ENCODE data around the gene PLAA. TPM values are rescaled to one million over a fixed set of nuclear protein-coding genes. Genes with fewer than 3 reads are reported as not detected.
A peak's percentile ranks its signal among the peaks of the same experiment; 100 is the strongest.
"Not testable (repeated sequence)": the region's sequence is repeated elsewhere in the genome, so short reads cannot be mapped to it uniquely, and the experiment has no call there.

Gene PLAA
- total RNA-seq, 4 donors from 2014 or later = 27.4 to 31.5 (median 29.5) TPM

DNA sequence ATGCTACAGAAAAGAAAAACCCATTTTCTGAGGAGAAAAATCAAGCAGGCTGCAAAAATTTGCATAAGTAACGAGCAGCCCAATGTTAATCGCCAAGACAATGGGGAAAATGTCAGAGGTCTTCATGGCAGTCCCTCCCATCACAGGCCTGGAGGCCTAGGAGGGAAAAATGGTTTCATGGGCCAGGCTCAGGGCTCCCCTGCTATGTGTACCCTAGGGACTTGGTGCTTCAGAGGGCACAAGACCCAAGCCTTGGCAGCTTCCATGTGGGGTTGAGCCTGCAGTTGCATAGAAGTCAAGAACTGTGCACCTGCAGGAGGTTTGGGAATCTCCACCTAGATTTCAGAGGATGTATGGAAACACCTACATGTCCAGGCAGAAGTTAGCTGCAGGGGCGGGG, 64.9 kb downstream of the PLAA start:
- no peak overlapping the region for H3K4me3 ChIP-seq
- no peaks in the 10 kb centered on the region for H3K4me1 ChIP-seq
- peaks cover 4% of the 10 kb centered on the region for H3K9me3 ChIP-seq
- DNase-seq (ENCODE audit: low spot score in 2 of 2) = no peak
- no peak overlapping the region for H3K27ac ChIP-seq
- WGBS = 89% methylated on average over 2 of the region's 3 CpGs
- no peaks in the 10 kb centered on the region for H3K27me3 ChIP-seq
- TF ChIP-seq, protein P1, sequence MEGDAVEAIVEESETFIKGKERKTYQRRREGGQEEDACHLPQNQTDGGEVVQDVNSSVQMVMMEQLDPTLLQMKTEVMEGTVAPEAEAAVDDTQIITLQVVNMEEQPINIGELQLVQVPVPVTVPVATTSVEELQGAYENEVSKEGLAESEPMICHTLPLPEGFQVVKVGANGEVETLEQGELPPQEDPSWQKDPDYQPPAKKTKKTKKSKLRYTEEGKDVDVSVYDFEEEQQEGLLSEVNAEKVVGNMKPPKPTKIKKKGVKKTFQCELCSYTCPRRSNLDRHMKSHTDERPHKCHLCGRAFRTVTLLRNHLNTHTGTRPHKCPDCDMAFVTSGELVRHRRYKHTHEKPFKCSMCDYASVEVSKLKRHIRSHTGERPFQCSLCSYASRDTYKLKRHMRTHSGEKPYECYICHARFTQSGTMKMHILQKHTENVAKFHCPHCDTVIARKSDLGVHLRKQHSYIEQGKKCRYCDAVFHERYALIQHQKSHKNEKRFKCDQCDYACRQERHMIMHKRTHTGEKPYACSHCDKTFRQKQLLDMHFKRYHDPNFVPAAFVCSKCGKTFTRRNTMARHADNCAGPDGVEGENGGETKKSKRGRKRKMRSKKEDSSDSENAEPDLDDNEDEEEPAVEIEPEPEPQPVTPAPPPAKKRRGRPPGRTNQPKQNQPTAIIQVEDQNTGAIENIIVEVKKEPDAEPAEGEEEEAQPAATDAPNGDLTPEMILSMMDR (IDR thresholded peaks at IDR 0.05) = no peak
- TF ChIP-seq POLR2AphosphoS5 (IDR thresholded peaks at IDR 0.05) = no peak
- peaks cover 40% of the 10 kb centered on the region for H3K36me3 ChIP-seq

DNA sequence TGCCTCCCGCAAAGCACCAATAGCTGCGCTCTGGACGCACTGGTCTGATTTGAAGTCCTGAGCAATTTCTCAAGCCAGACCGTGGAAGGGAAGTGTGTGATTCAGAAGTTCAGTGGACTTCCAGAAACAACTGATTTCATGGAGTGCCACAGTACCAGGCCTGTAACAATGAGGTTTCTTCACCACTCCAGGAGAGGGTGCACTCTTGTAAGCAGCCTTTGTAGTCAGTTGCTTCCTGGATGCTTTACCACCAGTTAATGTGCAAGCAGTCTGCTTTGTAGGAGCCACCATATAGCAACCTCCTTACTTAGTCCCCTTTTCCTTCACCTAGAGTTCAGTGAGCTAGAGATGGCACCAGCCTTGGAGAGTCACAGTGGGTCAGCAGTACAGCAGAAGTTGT, 66.8 kb downstream of the PLAA start:
- TF ChIP-seq POLR2AphosphoS5 (IDR thresholded peaks at IDR 0.05) (no peak), POLR2A (IDR thresholded peaks at IDR 0.05) (no peak), EP300 (IDR thresholded peaks at IDR 0.05) (no peak)
- TF ChIP-seq, protein P1 (IDR thresholded peaks at IDR 0.05) = no peak

DNA sequence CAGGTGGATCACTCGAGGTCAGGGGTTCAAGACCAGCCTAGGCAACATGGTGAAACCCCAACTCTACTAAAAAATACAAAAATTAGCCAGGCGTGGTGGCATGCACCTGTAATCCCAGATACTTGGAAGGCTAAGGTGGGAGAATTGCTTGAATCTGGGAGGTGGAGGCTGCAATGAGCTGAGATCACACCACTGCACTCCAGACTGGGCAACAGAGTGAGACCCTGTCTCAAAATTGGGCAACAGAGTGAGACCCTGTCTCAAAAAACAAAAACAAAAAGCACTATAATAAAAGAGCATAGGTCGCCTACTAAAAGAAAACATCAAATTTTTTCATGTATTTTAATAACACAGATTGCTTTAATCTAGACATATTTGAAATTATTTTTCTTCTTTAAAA, 71.9 kb downstream of the PLAA start:
- H3K27ac ChIP-seq; H3K4me3 ChIP-seq; H3K9me3 ChIP-seq; DNase-seq (ENCODE audit: low spot score in 2 of 2); H3K27me3 ChIP-seq; H3K4me1 ChIP-seq: not testable (repeated sequence)
- peaks cover 17% of the 10 kb centered on the region for H3K36me3 ChIP-seq
- WGBS = 98% methylated on average over 3 of the region's 3 CpGs

More for the DNA sequence above, 66.8 kb downstream of the PLAA start:
- no peak for DNase-seq (ENCODE audit: low spot score in 2 of 2)
- H3K4me1 ChIP-seq = no peaks in the 10 kb centered on the region
- no peak overlapping the region for H3K27ac ChIP-seq
- 98% methylated on average over 4 of the region's 4 CpGs for WGBS
- H3K36me3 ChIP-seq = peaks cover 40% of the 10 kb centered on the region
- peaks cover 4% of the 10 kb centered on the region for H3K9me3 ChIP-seq
- H3K27me3 ChIP-seq = no peaks in the 10 kb centered on the region
- no peak overlapping the region for H3K4me3 ChIP-seq

DNA sequence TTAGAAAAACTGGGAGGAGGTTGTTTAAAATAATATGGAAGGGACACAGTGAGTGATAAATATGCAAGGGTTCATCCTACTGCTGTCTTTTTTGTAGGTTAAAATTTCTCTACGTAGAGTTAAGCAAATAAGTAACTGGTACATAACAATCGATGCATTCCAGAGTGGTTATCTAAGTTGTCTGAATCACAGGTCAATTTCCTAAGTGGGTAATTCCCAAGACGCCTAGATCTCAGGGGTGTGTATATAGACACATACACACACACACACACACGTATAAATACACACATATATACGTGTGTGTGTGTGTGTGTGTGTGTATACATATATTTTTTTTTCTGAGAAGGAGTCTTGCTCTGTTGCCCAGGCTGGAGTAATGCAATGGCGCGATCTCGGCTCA, 76.8 kb downstream of the PLAA start:
- no peak overlapping the region for H3K4me3 ChIP-seq
- H3K36me3 ChIP-seq = peaks cover 21% of the 10 kb centered on the region
- no peak overlapping the region for H3K27ac ChIP-seq
- TF ChIP-seq POLR2AphosphoS5 (IDR thresholded peaks at IDR 0.05) (no peak), POLR2A (IDR thresholded peaks at IDR 0.05) (no peak), EP300 (IDR thresholded peaks at IDR 0.05) (no peak)
- TF ChIP-seq, protein P1 (IDR thresholded peaks at IDR 0.05) = no peak
- no peaks in the 10 kb centered on the region for H3K4me1 ChIP-seq
- DNase-seq (ENCODE audit: low spot score in 2 of 2) = no peak
- H3K9me3 ChIP-seq = no peaks in the 10 kb centered on the region
- 86% methylated on average over 8 of the region's 8 CpGs for WGBS
- H3K27me3 ChIP-seq = no peaks in the 10 kb centered on the region

DNA sequence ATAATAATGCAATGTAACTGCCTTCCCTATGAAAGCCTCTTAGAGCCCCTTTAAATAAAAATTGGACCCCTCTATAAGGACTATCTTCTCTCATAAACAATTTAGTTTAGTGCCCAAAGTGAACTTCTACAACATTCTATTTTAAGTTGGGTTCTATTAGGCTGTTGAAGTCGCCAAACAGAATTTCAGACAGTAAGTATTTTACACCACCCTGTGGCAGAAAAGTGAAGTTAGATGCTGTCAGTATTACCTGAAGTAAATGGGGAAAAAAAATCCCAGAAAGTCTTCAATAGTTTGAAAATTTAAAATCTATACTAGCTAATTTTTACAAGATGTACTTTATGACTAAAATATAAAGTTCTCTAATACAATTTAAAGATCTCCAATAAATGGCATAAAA, 84.0 kb downstream of the PLAA start:
- no peak overlapping the region for H3K27ac ChIP-seq
- H3K4me3 ChIP-seq = no peak overlapping the region
- no peak for DNase-seq (ENCODE audit: low spot score in 2 of 2)
- no peaks in the 10 kb centered on the region for H3K4me1 ChIP-seq
- TF ChIP-seq, protein P1 (IDR thresholded peaks at IDR 0.05) = peak in 1 of 2 donors; percentile 16
- TF ChIP-seq POLR2A (IDR thresholded peaks at IDR 0.05) = no peak
- peaks cover 31% of the 10 kb centered on the region for H3K36me3 ChIP-seq
- H3K9me3 ChIP-seq = no peaks in the 10 kb centered on the region
- H3K27me3 ChIP-seq = no peaks in the 10 kb centered on the region
- 25% methylated on average over 1 of the region's 1 CpG for WGBS

DNA sequence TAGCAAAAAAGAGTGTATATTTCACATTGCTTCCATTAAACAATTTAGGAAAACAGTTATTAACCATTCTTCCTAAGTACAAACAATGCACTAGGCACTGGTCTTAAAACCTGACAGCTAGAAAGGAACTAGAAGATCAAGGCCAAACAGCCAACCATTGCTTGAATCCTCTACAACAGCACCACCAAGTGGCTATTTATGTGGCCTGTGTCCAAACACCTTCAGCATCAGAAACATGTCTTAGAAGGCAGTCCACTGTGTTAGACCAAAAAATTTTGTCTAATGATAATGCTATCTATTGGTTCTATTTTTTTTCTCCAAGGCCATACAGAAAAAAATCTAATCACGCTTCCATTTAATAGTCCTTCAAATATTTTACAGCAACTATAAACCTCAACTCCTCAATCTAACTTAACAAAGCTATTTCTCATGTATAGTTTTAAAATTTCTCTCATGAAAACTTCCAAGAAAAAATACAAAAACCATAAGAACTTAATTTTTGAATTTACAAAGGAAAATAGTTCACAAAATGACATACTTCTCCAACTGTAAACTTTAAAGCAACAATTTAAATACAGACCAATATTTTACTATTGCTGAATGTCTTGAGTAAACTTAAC, 90.5 kb downstream of the PLAA start:
- no peaks in the 10 kb centered on the region for H3K4me1 ChIP-seq
- H3K9me3 ChIP-seq = no peaks in the 10 kb centered on the region
- TF ChIP-seq POLR2A (IDR thresholded peaks at IDR 0.05) = no peak
- TF ChIP-seq, protein P1 (IDR thresholded peaks at IDR 0.05) = peak in 1 of 2 donors; percentile 20
- H3K36me3 ChIP-seq = peaks cover 54% of the 10 kb centered on the region
- no peak overlapping the region for H3K4me3 ChIP-seq
- DNase-seq (ENCODE audit: low spot score in 2 of 2) = no peak
- no peak overlapping the region for H3K27ac ChIP-seq
- H3K27me3 ChIP-seq = no peaks in the 10 kb centered on the region
- 88% methylated on average over 1 of the region's 1 CpG for WGBS

Measured in suprapubic skin (tissue), 4 donors.